CD4-positive, alpha-beta T cell treated with Interferon gamma for 1 hour (primary cell): ENCODE results near the gene MS4A3.
"Not testable (repeated sequence)": the region's sequence is repeated elsewhere in the genome, so short reads cannot be mapped to it uniquely, and the experiment has no call there.

ENCODE experiments used
- DNase-seq: peaks from one replicate; pipeline ENCODE4 v3.0.0-alpha.2; 2020

Gene MS4A3

DNA sequence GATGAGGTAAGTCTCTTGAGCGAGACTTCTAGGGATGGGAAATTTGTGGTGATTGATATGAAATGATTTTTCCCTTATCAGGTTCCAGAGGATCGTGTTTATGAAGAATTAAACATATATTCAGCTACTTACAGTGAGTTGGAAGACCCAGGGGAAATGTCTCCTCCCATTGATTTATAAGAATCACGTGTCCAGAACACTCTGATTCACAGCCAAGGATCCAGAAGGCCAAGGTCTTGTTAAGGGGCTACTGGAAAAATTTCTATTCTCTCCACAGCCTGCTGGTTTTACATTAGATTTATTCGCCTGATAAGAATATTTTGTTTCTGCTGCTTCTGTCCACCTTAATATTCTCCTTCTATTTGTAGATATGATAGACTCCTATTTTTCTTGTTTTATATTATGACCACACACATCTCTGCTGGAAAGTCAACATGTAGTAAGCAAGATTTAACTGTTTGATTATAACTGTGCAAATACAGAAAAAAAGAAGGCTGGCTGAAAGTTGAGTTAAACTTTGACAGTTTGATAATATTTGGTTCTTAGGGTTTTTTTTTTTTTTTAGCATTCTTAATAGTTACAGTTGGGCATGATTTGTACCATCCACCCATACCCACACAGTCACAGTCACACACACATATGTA lies 39.1 kb downstream of the MS4A3 start:
- no peak for DNase-seq

DNA sequence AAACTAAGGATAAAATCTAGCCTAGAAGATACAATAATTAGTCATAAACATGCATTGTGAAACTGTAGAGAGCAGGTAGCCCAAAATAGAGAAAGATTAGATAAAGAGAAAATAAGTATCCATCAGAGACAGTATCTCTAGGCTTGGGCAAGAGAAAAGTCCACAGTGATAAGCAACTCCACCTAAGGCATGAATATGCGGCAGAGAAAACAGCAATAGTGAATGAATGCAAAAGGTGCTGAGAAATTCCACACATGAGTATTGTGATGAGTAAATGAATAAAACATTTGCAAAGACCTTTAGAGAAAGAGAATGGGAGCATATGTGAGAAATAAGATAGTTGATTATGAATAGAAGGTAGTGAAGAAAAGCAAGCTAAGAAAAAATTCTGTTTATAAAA lies 40.7 kb downstream of the MS4A3 start:
- no peak for DNase-seq

DNA sequence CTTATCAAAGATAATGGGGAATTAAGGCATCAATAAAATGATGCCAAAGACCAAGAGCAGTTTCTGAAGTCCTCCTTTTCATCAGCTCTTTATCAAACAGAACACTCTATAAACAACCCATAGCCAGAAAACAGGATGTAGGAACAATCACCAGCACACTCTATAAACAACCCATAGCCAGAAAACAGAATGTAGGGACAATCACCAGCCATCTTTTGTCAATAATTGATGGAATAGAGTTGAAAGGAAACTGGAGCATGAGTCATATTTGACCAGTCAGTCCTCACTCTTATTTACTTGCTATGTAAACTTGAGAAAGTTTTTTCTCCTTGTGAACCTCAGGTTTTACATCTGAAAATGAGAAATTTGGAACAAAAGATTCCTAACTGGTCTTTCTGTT lies 42.0 kb downstream of the MS4A3 start:
- DNase-seq = no peak

DNA sequence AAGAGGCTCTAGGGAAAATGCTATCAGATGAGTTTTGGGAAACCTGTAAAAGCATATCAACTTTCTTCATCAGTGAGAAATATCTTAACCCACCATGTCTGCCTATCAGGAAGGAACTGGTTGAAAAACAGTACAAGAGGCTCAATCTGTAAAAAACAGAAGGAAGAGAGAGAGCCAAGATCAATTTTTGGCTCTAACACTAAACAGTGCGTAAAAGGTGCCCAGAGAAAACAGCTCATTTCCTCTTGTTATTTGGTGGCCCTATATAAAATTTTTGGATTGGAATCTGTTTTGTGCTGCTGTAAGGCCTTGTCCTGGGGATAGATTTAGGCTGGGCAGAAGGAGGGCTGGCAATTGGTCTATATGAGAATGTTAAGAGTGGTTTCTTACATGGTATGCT lies 44.1 kb downstream of the MS4A3 start:
- no peak for DNase-seq

DNA sequence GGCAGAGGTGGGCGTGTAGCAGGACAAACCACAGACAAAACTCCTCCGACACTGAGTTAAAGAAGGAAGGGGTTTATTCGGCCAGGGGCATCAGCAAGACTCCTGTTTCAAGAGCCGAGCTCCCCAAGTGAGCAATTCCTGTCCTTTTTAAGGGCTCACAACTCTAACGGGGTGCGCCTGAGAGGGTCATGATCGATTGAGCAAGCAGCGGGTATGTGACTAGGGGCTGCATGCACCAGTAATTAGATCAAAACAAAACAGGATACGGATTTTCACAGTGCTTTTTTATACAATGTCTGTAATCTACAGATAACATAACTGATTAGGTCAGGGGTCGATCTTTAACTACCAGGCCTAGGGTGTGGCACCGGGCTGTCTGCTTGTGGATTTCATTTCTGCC lies 44.9 kb downstream of the MS4A3 start:
- DNase-seq = not testable (repeated sequence)

DNA sequence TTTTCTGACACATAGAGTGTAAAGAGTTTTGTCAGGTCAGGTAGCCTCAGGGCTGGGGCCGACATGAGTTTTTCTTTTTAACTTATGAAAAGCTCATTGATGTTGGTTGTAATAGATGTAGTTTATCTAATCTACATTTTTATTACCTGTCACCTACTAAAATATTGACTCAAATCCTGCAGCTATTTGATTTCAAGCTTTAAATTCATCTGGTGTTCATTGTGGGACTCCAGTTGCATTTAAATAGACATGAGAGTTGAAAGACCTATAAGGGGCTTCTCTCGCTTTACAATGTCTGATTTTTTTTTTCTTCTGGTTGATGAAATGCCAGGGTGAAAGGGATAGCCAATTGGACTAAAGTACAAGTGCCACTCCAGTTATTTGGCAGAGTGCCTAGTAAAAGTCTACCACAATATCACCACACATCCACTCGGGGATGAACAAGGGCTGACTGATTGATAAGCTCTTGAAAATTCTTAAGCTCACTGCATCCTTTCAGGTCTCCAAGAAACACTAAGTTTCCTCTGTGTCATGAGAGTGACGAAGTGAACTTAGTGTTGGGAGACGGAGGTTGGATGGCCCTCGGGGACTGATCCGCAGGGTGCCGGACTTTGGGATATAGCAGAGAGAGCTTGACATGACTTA lies 48.1 kb downstream of the MS4A3 start:
- DNase-seq = not testable (repeated sequence)

DNA sequence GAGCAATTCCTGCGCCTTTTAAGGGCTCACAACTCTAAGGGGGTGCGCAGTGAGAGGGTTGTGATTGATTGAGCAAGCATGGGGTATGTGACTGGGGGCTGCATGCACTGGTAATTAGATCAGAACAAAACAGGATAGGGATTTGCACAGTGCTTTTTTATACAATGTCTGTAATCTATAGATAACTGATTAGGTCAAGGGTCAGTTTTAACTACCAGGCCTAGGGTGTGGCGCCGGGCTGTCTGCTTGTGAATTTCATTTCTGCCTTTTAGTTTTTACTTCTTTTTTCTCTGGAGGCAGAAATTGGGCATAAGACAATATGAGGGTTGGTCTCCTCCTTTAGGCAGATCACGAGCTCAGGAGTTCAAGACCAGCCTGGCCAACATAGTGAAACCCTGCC lies 52.2 kb downstream of the MS4A3 start:
- not testable (repeated sequence) for DNase-seq

DNA sequence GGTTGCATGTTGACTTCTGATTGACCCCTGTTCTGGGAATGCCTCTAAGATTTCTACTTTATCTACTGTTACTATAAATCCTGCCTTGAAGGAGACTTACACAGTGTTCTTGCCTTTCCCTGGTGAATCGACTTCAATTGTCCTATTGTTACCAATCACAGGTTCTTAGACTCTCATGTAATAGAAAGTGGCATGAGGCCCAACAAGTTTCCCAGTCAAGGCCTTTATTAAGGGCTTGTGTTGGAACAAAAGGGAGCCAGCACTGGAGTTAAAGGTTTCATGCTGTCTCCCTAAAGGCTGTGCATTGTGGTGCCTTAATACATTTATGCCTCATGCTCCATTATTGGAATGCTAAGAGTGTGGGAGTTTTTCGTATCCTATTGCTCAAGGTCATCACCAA lies 55.3 kb downstream of the MS4A3 start:
- no peak for DNase-seq

DNA sequence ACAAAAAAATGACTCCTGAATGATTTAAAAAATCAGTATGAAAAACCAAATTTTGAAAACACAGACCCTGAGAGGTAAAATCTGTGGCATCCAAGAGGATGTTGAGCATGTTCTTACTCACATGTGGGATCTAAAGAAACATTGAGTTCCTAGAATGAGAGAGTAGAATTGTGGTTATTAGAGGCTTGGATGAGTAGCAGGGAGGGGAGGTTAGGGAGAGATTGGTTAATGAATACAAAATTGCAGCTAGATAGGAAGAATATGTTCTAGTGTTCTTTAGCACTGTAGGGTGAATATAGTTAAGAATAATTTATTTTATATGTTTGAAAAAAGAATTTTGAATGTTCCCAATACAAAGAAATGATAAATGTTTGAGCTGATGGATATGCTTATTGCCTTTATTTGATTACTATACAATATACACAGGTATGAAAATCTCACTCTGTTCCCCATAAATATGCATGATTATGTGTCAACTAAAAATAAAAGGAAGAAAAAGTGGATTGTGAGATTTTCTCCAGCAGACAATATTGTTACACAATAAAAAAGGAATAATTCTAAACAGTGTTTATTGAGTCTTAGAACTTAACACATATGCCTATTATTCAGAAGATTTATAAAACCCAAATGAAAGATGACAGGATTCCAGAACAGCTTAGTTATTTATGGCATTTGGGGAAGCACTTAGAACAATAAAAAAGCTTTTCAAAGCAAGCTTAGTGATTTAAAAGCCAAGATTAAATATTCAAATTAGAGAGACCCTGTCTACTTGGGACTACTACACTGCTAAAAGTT lies 60.7 kb downstream of the MS4A3 start:
- no peak for DNase-seq

DNA sequence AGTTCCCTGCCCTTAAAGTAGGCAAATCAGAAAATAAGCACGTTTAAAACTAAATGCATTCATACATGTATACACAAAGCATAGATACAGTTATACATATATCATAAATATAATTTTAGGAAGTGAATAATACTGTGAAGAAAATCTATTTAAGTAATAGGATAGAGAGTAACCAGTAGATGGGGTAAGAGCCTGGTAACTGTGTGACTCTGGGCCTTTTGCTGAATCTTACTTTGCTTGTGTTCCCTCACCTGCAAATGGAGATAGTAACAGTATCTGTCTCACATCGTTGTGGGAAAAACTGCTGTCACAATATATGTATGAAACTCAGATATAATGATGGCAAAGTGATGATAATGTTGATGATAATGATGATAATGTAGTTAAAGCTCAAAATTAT lies 61.9 kb downstream of the MS4A3 start:
- no peak for DNase-seq

DNA sequence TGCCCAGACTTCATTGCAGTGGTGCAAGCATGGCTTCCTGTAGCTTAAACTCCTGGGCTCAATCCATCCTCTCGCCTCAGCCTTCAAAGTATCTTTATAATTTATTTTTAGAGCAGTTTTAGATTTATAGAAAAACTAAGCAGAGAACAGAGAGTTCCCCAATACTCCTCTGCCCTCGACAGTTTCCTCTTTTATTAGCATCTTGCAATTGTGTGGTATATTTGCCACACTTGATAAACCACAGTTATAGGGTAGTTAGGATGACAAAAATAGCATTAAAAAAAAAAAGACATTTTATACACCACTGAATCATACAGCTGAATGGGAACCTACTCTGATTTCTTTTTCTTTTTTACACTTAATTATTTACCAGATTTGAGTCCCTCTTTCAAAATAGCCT lies 63.2 kb downstream of the MS4A3 start:
- no peak for DNase-seq
